Testis (tissue), 2 donors: ENCODE data around the gene MRPL53.
A peak's percentile ranks its signal among the peaks of the same experiment; 100 is the strongest.

Experiments
- CTCF ChIP-seq, 3 experiments: fragments of 450-650 bp in 2 of 3; fragments of 200-600 bp in 1 of 3; sonication (generic) in 1 of 3; IDR thresholded peaks; one replicate each; pipeline ENCODE4 v1.5.1; 2016 to 2019; ENCODE audit warnings: antibody characterized with exemption in 3 of 3, mild to moderate bottlenecking in 2 of 3, moderate library complexity in 1 of 3
- POLR2A ChIP-seq: fragments of 450-650 bp; IDR thresholded peaks from one replicate; pipeline ENCODE4 v1.6.1; 2017; ENCODE audit warnings: antibody characterized with exemption, mild to moderate bottlenecking, moderate library complexity

GRCh38 chr2:74507145-74507925 is 34.9 kb upstream of the MRPL53 start, which contains the start of gene PCGF1:
- peak in 2 of 3 experiments; percentile 1 to 15 for TF ChIP-seq CTCF (IDR thresholded peaks at IDR 0.05)
- TF ChIP-seq POLR2A: no peak
